Measurements from ENCODE around the gene MEPCE.

- no peak for TF ChIP-seq EZH2phosphoT487 (IDR thresholded peaks at IDR 0.05; ENCODE audit: insufficient read depth, low read depth)
- no peak for TF ChIP-seq EZH2 (IDR thresholded peaks at IDR 0.05; ENCODE audit: insufficient read depth, poor library complexity, severe bottlenecking)
Observed at GRCh38 chr7:100415448-100415847, 14.2 kb upstream of the MEPCE start.

Measured in GM23248 (cell line).